NCI-H1105 treated with DMSO at 0.1 percent for 48 hours (cell line): ENCODE measurements around the gene NBPF20.
A peak's percentile ranks its signal among the peaks of the same experiment; 100 is the strongest.
"Not testable (repeated sequence)": the region's sequence is repeated elsewhere in the genome, so short reads cannot be mapped to it uniquely, and the experiment has no call there.

ENCODE experiments used
- DNase-seq: peaks from one replicate; lab custom pipeline; 2025; lab: John Stamatoyannopoulos, UW

NBPF20 gene, protein sequence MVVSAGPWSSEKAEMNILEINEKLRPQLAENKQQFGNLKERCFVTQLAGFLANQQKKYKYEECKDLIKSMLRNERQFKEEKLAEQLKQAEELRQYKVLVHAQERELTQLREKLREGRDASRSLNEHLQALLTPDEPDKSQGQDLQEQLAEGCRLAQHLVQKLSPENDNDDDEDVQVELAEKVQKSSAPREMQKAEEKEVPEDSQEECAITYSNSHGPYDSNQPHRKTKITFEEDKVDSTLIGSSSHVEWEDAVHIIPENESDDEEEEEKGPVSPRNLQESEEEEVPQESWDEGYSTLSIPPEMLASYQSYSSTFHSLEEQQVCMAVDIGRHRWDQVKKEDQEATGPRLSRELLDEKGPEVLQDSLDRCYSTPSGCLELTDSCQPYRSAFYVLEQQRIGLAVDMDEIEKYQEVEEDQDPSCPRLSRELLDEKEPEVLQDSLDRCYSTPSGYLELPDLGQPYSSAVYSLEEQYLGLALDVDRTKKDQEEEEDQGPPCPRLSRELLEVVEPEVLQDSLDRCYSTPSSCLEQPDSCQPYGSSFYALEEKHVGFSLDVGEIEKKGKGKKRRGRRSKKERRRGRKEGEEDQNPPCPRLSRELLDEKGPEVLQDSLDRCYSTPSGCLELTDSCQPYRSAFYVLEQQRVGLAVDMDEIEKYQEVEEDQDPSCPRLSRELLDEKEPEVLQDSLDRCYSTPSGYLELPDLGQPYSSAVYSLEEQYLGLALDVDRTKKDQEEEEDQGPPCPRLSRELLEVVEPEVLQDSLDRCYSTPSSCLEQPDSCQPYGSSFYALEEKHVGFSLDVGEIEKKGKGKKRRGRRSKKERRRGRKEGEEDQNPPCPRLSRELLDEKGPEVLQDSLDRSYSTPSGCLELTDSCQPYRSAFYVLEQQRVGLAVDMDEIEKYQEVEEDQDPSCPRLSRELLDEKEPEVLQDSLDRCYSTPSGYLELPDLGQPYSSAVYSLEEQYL (N-terminal part only)

GRCh38 chr1:145425436-145426029 lies at the start of gene NBPF20:
Gene NBPF20, minus strand, starts transcription at chr1:145425603. Its CDS starts 20,331 bp downstream, at chr1:145405272.
- DNase-seq = peak; percentile 87

DNA sequence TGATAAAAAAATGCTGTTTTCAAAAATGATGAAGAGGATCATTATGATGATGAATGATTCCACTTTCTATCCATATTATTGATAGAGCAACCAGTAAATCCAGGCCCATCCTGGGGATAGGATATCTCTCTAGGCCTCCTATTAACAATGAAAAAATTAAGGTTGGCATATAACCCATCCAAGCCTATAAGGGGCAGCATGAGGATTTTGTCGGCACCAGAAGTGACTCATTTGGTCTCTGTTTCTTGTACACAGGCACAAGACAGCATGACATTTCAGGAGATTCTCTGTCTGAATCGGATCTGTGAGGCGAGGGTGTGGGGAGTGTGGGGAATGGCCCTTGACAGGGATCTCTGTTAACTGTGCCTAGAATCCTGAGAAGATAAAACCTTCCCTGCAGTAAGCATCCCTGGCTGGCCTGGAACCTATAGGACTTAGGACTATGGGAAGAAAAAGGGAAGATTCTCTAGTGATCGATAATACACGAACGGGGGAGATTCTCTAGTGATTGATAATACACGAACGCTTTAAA lies 49.5 kb upstream of the NBPF20 start:
- not testable (repeated sequence) for DNase-seq

DNA sequence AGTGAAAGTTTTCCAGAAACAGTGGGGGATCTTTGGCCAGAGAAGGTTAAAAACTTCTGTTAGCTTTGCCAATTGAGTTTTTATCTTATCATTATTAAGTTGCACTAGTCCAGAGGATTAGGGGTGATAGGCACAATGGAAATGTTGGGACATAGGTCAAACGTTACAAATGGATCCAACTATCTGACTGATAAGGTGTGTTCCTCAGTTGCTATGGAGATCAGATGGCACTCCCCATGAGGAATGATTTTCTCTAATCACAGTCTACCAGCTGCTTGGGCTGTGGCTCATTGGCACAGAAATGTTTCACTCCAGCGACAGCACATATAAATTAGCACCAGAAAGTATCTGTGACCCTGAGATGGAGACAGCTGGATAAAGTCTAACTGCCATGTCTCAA lies 47.3 kb upstream of the NBPF20 start:
- not testable (repeated sequence) for DNase-seq

DNA sequence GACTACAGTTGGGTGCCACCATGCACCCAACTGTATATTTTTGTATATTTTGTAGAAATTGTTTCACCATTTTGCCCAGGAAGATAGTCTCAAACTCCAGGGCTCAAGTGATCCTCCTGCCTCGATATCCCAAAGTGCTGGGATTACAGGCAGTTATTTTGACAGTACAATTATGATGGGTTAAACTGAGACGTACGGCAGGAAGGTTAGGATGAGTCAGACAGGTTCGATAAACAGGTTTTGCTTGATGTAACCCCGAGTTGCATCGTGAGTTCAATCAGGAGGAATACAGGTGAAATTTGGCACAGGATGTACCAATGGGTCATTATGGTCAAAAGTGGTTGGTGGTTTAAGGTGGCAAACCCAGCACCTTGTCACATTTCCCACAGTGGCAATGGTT lies 46.0 kb upstream of the NBPF20 start:
- DNase-seq = not testable (repeated sequence)

- DNase-seq = peak; percentile 87
Observed at GRCh38 chr1:145465405-145466144, 40.2 kb upstream of the NBPF20 start.

DNA sequence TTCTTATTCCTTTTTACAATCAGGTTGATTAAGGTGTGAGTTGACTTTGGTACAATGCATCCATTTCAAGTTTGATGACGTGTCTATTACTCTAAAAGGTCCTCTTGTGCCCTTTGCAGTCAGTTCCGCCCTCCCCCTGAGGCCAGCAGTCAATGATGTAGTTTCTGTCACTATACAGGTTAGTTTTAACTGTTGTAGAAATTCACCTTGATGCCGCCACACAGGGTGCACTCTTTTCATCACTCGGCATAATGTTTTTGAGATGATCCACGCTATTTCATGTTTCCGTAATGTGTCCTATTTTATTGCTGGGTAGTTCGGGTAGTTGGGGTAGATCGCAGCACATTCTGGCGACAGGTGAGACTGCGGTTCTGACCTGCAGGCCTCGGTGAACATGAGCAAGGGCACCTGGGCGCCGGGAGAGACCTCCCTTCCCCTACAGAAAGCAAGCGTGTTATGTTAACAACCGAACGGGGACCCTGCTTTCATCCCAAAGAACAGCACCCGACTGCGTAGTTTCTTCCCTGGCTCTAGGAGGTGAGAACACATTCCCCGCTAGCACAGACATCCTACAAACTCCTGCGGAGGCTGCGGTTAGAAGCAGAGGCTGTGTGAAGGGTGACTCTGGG lies 39.4 kb upstream of the NBPF20 start:
- not testable (repeated sequence) for DNase-seq

- not testable (repeated sequence) for DNase-seq
Observed at GRCh38 chr1:145464017-145464416, 38.6 kb upstream of the NBPF20 start.

DNA sequence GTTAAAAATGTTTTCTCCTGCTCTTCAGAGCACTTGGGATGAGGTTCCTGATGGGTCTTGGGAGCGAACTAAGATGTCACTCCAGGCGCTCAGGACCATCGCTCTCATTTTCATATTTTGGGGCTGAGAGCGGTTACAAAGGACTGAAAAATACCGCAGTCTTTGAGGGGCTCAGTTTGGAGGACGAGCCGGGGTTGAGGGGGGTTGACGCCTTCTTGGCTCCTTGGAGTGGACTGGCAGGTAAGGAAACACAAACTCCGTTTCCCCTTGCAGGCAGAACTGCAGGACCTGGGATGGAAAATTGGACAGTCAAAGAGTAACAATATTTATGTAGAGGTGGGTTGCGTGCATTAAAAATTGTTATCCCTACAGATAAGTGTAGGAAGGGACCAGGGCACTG lies 35.3 kb upstream of the NBPF20 start:
- DNase-seq = not testable (repeated sequence)

DNA sequence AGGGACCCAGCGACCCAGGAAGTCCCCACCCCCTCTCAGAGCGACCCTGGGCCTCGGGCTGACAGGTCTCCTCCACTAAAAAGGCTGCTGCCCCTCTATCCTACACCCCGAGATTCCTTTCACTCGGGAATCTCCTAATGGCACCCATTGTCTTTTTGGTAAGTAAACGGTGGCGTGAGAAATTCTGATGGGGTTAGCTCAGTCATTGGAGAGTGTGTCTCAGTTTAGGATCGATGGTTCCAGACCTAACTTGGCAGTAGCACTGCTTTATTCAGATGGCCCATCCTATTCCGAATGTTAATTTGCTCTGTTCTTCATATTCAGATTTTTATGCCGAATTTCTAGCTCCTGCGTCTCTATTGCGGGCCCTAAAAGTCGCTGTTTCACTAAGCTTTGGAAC lies 34.6 kb upstream of the NBPF20 start:
- not testable (repeated sequence) for DNase-seq

GRCh38 chr1:145459591-145459990 lies 34.2 kb upstream of the NBPF20 start:
- DNase-seq = not testable (repeated sequence)

GRCh38 chr1:145459063-145459462 lies 33.7 kb upstream of the NBPF20 start:
- DNase-seq = not testable (repeated sequence)

DNA sequence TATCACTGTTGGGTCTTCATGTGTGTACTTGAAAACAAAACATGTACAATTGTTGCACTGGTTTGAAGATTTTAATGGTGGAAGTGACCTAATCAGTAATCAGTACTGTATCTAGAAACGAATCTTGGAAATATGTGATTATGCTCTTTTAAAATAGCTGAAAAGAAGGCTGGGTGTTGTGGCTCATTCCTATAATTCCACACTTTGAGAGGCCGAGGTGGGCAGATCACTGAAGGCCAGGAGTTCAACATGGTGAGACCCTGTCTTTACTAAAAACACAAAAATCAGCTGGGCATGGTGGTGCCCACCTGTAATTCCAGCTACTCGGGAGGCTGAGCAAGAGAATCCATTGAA lies 29.4 kb upstream of the NBPF20 start:
- not testable (repeated sequence) for DNase-seq

GRCh38 chr1:145453873-145454823 lies 28.7 kb upstream of the NBPF20 start:
- DNase-seq = not testable (repeated sequence)

DNA sequence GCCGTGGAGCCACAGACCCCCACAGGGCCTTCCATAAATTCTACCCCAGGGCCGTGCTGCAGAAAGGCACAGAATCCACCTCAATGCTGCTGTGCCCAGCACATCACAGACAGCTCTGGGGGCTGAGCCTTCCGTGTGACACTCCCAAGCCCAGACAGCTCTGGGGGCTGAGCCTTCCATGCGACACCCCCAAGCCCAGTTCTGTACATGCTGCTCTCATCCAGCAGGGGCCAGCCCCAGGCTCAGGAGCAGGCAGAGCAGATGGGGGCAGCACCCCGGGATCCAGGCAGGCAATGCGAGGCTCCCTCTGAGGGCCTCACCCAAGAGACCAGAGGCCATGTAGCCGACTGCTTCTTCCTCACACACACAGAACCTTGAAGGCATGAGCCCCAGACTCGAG lies 27.1 kb upstream of the NBPF20 start:
- not testable (repeated sequence) for DNase-seq

DNA sequence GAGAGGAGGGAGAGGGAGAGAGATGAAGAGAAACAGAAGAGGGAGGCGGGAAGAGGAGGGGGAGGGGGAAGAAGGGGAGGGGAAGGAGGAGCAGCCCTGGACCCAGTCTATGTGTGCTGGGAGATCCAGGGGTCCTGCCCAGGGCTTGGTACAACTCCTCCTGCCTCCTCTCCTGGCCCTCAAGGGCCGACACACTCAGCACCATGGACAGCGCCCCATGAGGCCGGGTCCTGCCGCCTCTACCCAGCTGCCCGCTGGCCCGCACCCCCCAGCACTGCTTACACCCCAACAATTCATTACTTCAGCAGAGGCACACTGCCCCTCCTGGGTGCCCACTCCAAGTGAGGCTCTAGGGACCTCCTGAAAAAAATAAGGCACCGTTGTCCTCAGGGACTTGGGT lies 26.5 kb upstream of the NBPF20 start:
- DNase-seq = not testable (repeated sequence)

DNA sequence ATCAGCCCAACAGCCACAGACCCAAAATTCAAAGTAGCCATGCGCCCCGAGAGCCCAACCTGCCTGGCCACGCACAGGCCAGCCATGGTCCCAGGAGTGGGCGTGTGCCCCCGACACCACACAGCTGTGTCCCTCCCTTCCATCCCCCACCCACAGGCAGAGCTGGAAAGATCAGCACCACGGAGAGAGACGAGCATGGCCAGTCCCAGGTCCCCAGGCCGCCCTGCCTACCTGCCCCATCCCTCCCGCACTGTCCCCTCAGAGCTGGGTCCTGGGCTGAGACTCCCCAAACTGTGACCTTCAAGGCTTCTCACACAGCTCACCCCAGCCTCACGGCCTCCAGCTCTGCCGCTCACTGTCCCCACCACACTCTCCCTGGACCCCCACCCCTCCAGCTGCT lies 19.8 kb upstream of the NBPF20 start:
- not testable (repeated sequence) for DNase-seq

GRCh38 chr1:145442340-145442739 lies 16.9 kb upstream of the NBPF20 start:
- DNase-seq = not testable (repeated sequence)

DNA sequence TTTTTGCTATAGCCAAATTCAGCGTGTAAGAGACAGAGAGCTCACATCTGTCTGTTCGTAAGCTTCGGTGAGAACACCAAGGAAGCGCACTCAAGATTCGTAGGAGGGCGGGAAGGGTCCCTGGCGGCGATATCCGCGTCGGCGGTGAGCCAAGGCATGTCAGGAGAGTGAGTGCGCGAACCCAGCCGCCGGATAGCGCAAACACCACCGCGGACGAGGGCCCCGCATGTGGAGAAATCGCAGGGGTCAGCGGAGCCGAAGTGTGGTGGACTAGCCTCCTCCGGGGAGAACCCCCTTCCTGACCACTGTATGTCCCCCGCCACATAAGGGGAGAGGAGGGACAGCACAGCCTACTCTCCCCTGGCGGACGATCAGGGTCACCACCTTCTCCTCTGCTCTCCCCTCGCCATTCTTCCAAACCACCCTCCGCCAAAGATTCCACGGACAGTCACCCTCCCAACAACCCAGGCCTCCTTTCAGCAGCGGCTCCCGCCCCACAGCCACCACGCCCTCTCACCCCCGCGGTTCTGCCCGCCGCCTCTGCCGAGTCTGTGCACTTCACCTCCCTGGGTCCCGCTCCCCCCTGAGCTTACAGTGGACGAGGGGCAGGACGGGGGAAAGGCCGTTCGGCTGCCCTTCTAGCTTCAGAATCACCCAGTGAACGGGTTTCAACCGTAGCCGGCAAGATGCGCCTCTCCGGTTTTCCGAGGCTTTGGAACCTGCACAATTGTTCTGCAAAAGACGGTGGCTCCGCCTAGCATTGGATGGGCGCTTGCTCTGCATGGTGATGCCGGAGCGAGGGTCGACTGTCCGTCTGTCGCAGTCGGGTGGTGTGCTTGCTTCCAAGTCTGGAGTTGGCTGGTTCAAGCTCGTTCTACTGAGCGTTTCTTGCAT lies 6.2 kb upstream of the NBPF20 start:
- not testable (repeated sequence) for DNase-seq

- not testable (repeated sequence) for DNase-seq
Observed at GRCh38 chr1:145430830-145431229, 5.4 kb upstream of the NBPF20 start.
